ENCODE measurements around the gene H6PD. TPM values are rescaled to one million over a fixed set of nuclear protein-coding genes. Genes with fewer than 3 reads are reported as not detected.

Gene H6PD
- total and polyA plus RNA-seq, 9 of the 15 experiments (the other 6 are each of a cell fraction or from before 2014, with no cell fraction given) = 0.04 to 2.5 (median 0.95) TPM

- no peak overlapping the region for H3K9ac ChIP-seq (ENCODE audit: insufficient read depth in 1 of 2, low read depth in 2 of 2, low read length in 2 of 2)
- CTCF ChIA-PET (ENCODE audit: low intra/inter-chr PET ratio) = no interaction called here
- H3K27me3 ChIP-seq (ENCODE audit: control insufficient read depth in 2 of 2, insufficient read depth in 2 of 2, low read length in 2 of 2) = peaks cover 21 to 54% of the 10 kb centered on the region in 2 experiments; a peak in 4 of 5 replicates
- POLR2A ChIA-PET = no interaction called here
- no peak overlapping the region for H3K4me2 ChIP-seq (ENCODE audit: insufficient read depth, low read length)
- H3K4me3 ChIP-seq = no peak overlapping the region
- no peaks in the 10 kb centered on the region for H3K9me1 ChIP-seq (ENCODE audit: control insufficient read depth, insufficient read depth, low read length)
- H3K36me3 ChIP-seq (ENCODE audit: control insufficient read depth, insufficient read depth, low read length) = no peaks in the 10 kb centered on the region
- in situ Hi-C loops (cut with MboI) = no loop called here
- H3K9me3 ChIP-seq (replicated peaks; ENCODE audit: control insufficient read depth, insufficient read depth, low read depth, low read length) = no peaks in the 10 kb centered on the region
- FAIRE-seq (no peak), ATAC-seq (no peak), DNase-seq (ENCODE audit: extremely low read depth in 1 of 4, low spot score in 3 of 4) (no peak)
- no peaks in the 10 kb centered on the region for H3K79me2 ChIP-seq (ENCODE audit: control insufficient read depth, insufficient read depth, low read length)
- intact Hi-C loops (cut with micrococcal nuclease) = no loop called here
- no peak for TF ChIP-seq FOXJ3 (CRISPR knock-in tag; IDR thresholded peaks at IDR 0.05)
- peak; percentile 70 for TF ChIP-seq RBM25 (IDR thresholded peaks at IDR 0.05; ENCODE audit: low read depth, low read length, severe bottlenecking)
- TF ChIP-seq ZNF146 (CRISPR knock-in tag; IDR thresholded peaks at IDR 0.05; ENCODE audit: unreplicated experiment) = peak; percentile 98
- no peak for TF ChIP-seq ZNF57 (CRISPR knock-in tag; IDR thresholded peaks at IDR 0.05)
- TF ChIP-seq ADNP (tag; IDR thresholded peaks at IDR 0.05) = 0 out of 2 replicates have a peak, but pooled peaks have one; percentile 37
- TF ChIP-seq RCOR1 (IDR thresholded peaks at IDR 0.05; ENCODE audit: borderline replicate concordance in 1 of 2, low read depth in 2 of 2, low read length in 2 of 2) = 0 out of 4 replicates have a peak, but pooled peaks of 1 of the 2 experiments have one; percentile 26
- peak; percentile 71 for TF ChIP-seq BCOR (IDR thresholded peaks at IDR 0.05)
- no peak for TF ChIP-seq ZNF507 (tag; conservative IDR thresholded peaks at IDR 0.05)
- no peak for TF ChIP-seq ZNF354B (CRISPR knock-in tag; IDR thresholded peaks at IDR 0.05)
- TF ChIP-seq NR2F6 (CRISPR knock-in tag; IDR thresholded peaks at IDR 0.05) = no peak
- TF ChIP-seq CGGBP1 (CRISPR knock-in tag; IDR thresholded peaks at IDR 0.05) = no peak
- no peak for TF ChIP-seq XRCC3 (IDR thresholded peaks at IDR 0.05)
- peak; percentile 55 to 56 for TF ChIP-seq KDM1A (IDR thresholded peaks at IDR 0.05)
- no peak for TF ChIP-seq TOE1 (IDR thresholded peaks at IDR 0.05; ENCODE audit: borderline replicate concordance)
- TF ChIP-seq TOE1 (CRISPR knock-in tag; IDR thresholded peaks at IDR 0.05; ENCODE audit: borderline replicate concordance, low read depth) = no peak
- no peak for TF ChIP-seq SP2 (IDR thresholded peaks at IDR 0.05; ENCODE audit: extremely low read depth, low read depth, low read length, poor library complexity, severe bottlenecking)
- no peaks in the 10 kb centered on the region; a peak in 1 of 5 replicates for H3K4me1 ChIP-seq (replicated peaks in 1 of 2; ENCODE audit: control insufficient read depth in 2 of 2, insufficient read depth in 2 of 2, low read length in 2 of 2)
- H2AFZ ChIP-seq (ENCODE audit: low read depth, low read length) = no peak overlapping the region
- BruUV-seq (replicated peaks) = no TSS peak
- WGBS (ENCODE audit: insufficient coverage, low coverage, missing lambda C conversion rate) = 19% methylated on average over 5 of the region's 5 CpGs
- H3K27ac ChIP-seq (ENCODE audit: extremely low read depth, low read depth, low read length) = no peak overlapping the region
- no peaks in the 10 kb centered on the region for H4K20me1 ChIP-seq (replicated peaks; ENCODE audit: control insufficient read depth, insufficient read depth, low read length)
Measured at GRCh38 chr1:9218917-9219316, 15.7 kb upstream of the H6PD start.
